Thyroid gland (tissue), 4 donors: ENCODE data around the gene CC2D2A. TPM values are rescaled to one million over a fixed set of nuclear protein-coding genes. Genes with fewer than 3 reads are reported as not detected.

Experiments
- DNase-seq, 2 donors: peaks; one replicate each; pipeline ENCODE4 v3.0.0-alpha.2; 2019
- H3K27ac ChIP-seq, 3 donors: fragments of 200-600 bp; sonication (generic); 1 replicate in 2 of 3; 2 replicates in 1 of 3; pipeline ENCODE4 v1.5.1; 2016 to 2019; ENCODE audit warnings: mild to moderate bottlenecking in 1 of 3, moderate library complexity in 1 of 3
- H3K27me3 ChIP-seq: fragments of 200-600 bp; sonication (generic); one replicate; pipeline ENCODE4 v1.5.1; 2019
- H3K36me3 ChIP-seq, 2 donors: fragments of 200-600 bp; sonication (generic); one replicate each; pipeline ENCODE4 v1.5.1; 2016 to 2019
- H3K4me1 ChIP-seq, 2 donors: fragments of 200-600 bp; sonication (generic); one replicate each; pipeline ENCODE4 v1.5.1; 2017 to 2019
- H3K4me3 ChIP-seq, 3 donors: fragments of 200-600 bp; sonication (generic); replicated peaks in 1 of 3; 1 replicate in 2 of 3; 2 replicates in 1 of 3; pipeline ENCODE4 v1.5.1; 2016; ENCODE audit warnings: mild to moderate bottlenecking in 1 of 3
- H3K9me3 ChIP-seq: fragments of 200-600 bp; sonication (generic); one replicate; pipeline ENCODE4 v1.5.1; 2017
- CTCF ChIP-seq, 6 experiments: fragments of 200-600 bp in 3 of 6; fragments of 450-650 bp in 3 of 6; sonication (generic) in 3 of 6; IDR thresholded peaks; one replicate each; pipeline ENCODE4 v1.5.1; 2016 to 2019; ENCODE audit warnings: antibody characterized with exemption in 6 of 6, mild to moderate bottlenecking in 2 of 6, inconsistent platforms in 1 of 6, moderate library complexity in 1 of 6
- POLR2A ChIP-seq, 2 donors: fragments of 450-650 bp; IDR thresholded peaks; one replicate each; pipeline ENCODE4 v1.6.1; 2017; ENCODE audit warnings: antibody characterized with exemption in 2 of 2, mild to moderate bottlenecking in 2 of 2, moderate library complexity in 1 of 2
- WGBS, 2 donors: methylation state at CpG; one replicate each; pipeline ENCODE4 v1.1.5; 2017; 5-methylcytosine and 5-hydroxymethylcytosine counted together
- intact Hi-C: fragments of 100-400 bp; cut with DNase I; formaldehyde crosslinking; loops from one replicate; pipeline ENCODE4 v1.15.1; 2023
- small RNA-seq: library from RNA; depleted of rRNA; stranded (forward); fragments of <200 nt; gene quantifications from one replicate; pipeline ENCODE3, GENCODE V24; 2016
- total RNA-seq, 4 donors: library from RNA; depleted of rRNA; stranded (reverse); fragments of >200 nt; gene quantifications; one replicate each; pipeline ENCODE4 v1.2.3, GENCODE V29; 2016

The CC2D2A gene
- total RNA-seq, 4 donors from 2014 or later, result 13.6 to 25.1 (median 18.7) TPM

- WGBS, 2 donors, result 61 to 63% methylated on average over 1 of the region's 1 CpG
- H3K9me3 ChIP-seq, result no peaks in the 10 kb centered on the region
- peaks cover 0 to 3% of the 10 kb centered on the region in 2 donors for H3K36me3 ChIP-seq
These were observed 167.1 kb downstream of the CC2D2A start for GRCh38 chr4:15636818-15637217.

GRCh38 chr4:15638418-15638817 lies 168.7 kb downstream of the CC2D2A start:
- Histone ChIP-seq H3K36me3 (no peaks in the 10 kb centered on the region), H3K4me3 (no peak overlapping the region), H3K27ac (peak overlapping the region in 1 of 3 donors; percentile 88), H3K4me1 (peaks cover 23 to 29% of the 10 kb centered on the region in 2 donors), H3K9me3 (no peaks in the 10 kb centered on the region), H3K27me3 (no peaks in the 10 kb centered on the region)
- TF ChIP-seq POLR2A (IDR thresholded peaks at IDR 0.05) (no peak), CTCF (IDR thresholded peaks at IDR 0.05) (no peak)
- no peak for DNase-seq
- WGBS, 2 donors, result 94 to 97% methylated on average over 6 of the region's 6 CpGs
- intact Hi-C loops, result no loop called here

More at GRCh38 chr4:15636818-15637217, 167.1 kb downstream of the CC2D2A start:
- Histone ChIP-seq H3K27me3 (no peaks in the 10 kb centered on the region), H3K27ac (peak overlapping the region; percentile 79 to 88 (median 81)), H3K4me3 (no peak overlapping the region), H3K4me1 (peaks cover 14 to 23% of the 10 kb centered on the region in 2 donors)
- no peak for TF ChIP-seq POLR2A (IDR thresholded peaks at IDR 0.05)
- no peak for TF ChIP-seq CTCF (IDR thresholded peaks at IDR 0.05)
- intact Hi-C loops, result no loop called here
- DNase-seq, result no peak

GRCh38 chr4:15648600-15648999 lies 178.9 kb downstream of the CC2D2A start:
- Histone ChIP-seq H3K4me1 (peaks cover 48 to 58% of the 10 kb centered on the region in 2 donors), H3K4me3 (no peak overlapping the region), H3K36me3 (no peaks in the 10 kb centered on the region), H3K27me3 (no peaks in the 10 kb centered on the region), H3K9me3 (no peaks in the 10 kb centered on the region), H3K27ac (no peak overlapping the region)
- WGBS, 2 donors, result 72 to 73% methylated on average over 2 of the region's 2 CpGs
- intact Hi-C loops, result no loop called here
- DNase-seq, result no peak
- TF ChIP-seq CTCF (IDR thresholded peaks at IDR 0.05), result no peak
- TF ChIP-seq POLR2A (IDR thresholded peaks at IDR 0.05), result no peak

GRCh38 chr4:15649914-15650545 lies 180.3 kb downstream of the CC2D2A start:
- Histone ChIP-seq H3K4me3 (no peak overlapping the region), H3K36me3 (no peaks in the 10 kb centered on the region), H3K27ac (no peak overlapping the region), H3K9me3 (no peaks in the 10 kb centered on the region), H3K27me3 (no peaks in the 10 kb centered on the region), H3K4me1 (peaks cover 54 to 58% of the 10 kb centered on the region in 2 donors)
- intact Hi-C loops, result no loop called here
- peak in 5 of 6 experiments; percentile 39 to 72 (median 65) for TF ChIP-seq CTCF (IDR thresholded peaks at IDR 0.05)
- TF ChIP-seq POLR2A (IDR thresholded peaks at IDR 0.05), result no peak
- 50 to 55% methylated on average over 5 of the region's 5 CpGs for WGBS, 2 donors
- peak; percentile 50 to 53 for DNase-seq

Small RNAs within 50 kb of the gene (small RNA-seq; reads per million reads assigned to genes)
- gene AC007016.1, result not detected

Other genes with a start within 250 kb of the CC2D2A start
- gene C1QTNF7, start 41.8 kb upstream of the CC2D2A start, total RNA-seq, result 1 to 10 TPM; 1.2 to 9.5 (median 3.2) TPM
- 100 to 1,000 TPM; 154 to 246 (median 212) TPM for gene FBXL5, start 185.5 kb downstream of the CC2D2A start, total RNA-seq
- gene FAM200B, start 211.9 kb downstream of the CC2D2A start, total RNA-seq, result 10 to 100 TPM; 62.4 to 85.6 (median 73.2) TPM
- 1 to 10 TPM; 2.0 to 7.5 (median 5.5) TPM for gene BST1, start 233.2 kb downstream of the CC2D2A start, total RNA-seq